HG03457 (cell line): ENCODE measurements around the gene CALML3.

Experiments used
- ATAC-seq: cut with Tn5 transposase; IDR thresholded peaks from one replicate; pipeline ENCODE4 v1.9.1; 2021; ENCODE audit warnings: moderate number of reproducible peaks; ENCODE audit not compliant: unreplicated experiment

Gene CALML3

GRCh38 chr10:5538446-5538845 is 13.7 kb downstream of the CALML3 start:
- no peak for ATAC-seq

- no peak for ATAC-seq
Observed at GRCh38 chr10:5538892-5539651, 14.3 kb downstream of the CALML3 start.

GRCh38 chr10:5540080-5540479 is 15.3 kb downstream of the CALML3 start:
- ATAC-seq = no peak

- no peak for ATAC-seq
Observed at GRCh38 chr10:5540891-5541290, 16.1 kb downstream of the CALML3 start.

- no peak for ATAC-seq
Observed at GRCh38 chr10:5542100-5542499, 17.3 kb downstream of the CALML3 start.

- ATAC-seq = no peak
Observed at GRCh38 chr10:5543623-5544022, 18.9 kb downstream of the CALML3 start.

GRCh38 chr10:5544216-5544805 is 19.6 kb downstream of the CALML3 start:
- no peak for ATAC-seq

- no peak for ATAC-seq
Observed at GRCh38 chr10:5545011-5545410, 20.2 kb downstream of the CALML3 start.

- ATAC-seq = no peak
Observed at GRCh38 chr10:5545426-5545777, 20.6 kb downstream of the CALML3 start.

GRCh38 chr10:5545778-5546710 is 21.3 kb downstream of the CALML3 start:
- no peak for ATAC-seq

GRCh38 chr10:5546891-5547680 is 22.3 kb downstream of the CALML3 start:
- ATAC-seq = no peak

- no peak for ATAC-seq
Observed at GRCh38 chr10:5547681-5547930, 22.8 kb downstream of the CALML3 start.

GRCh38 chr10:5547931-5548660 is 23.3 kb downstream of the CALML3 start:
- no peak for ATAC-seq

GRCh38 chr10:5549462-5550249 is 24.9 kb downstream of the CALML3 start:
- ATAC-seq = no peak

- ATAC-seq = no peak
Observed at GRCh38 chr10:5550250-5550545, 25.4 kb downstream of the CALML3 start.

- ATAC-seq = no peak
Observed at GRCh38 chr10:5550621-5551530, 26.1 kb downstream of the CALML3 start.

- no peak for ATAC-seq
Observed at GRCh38 chr10:5551531-5552375, 27.0 kb downstream of the CALML3 start.
